ENCODE results near the gene MAD1L1.

Gene MAD1L1

DNA sequence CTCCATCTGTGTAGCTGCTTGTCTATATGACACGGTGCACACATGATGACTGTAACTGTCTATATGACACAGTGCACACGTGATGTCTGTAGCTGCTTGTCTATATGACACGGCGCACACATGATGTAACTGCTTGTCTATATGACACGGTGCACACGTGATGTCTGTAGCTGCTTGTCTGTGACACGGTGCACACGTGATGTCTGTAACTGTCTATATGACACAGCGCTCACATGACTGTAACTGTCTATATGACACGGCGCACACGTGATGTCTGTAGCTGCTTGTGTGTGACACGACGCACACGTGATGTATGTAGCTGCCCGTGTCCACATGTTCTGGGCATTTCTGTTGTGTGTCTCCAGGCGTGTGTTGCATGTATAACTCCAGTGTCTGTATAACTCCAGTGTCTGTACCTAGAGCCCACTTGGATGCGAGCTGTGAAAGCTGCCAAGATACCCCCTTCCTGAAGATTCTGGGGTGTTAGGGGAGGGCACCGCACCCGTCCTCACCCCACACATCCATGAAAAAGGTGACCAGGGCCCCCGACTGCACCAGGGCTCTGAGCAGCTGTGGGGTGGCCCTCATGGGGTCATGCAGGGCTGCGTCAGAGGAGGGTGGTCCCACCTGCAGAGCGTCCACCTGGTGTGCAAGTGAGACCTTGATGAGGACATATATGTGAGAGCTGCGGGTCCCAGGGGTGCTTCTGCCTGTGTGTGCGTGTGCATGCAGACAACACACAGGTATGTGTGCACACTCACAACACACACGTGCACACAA is 424.7 kb downstream of the MAD1L1 start:
- H3K27me3 ChIP-seq (ENCODE audit: insufficient read depth, low read length, poor library complexity) = no peaks in the 10 kb centered on the region
- H3K4me2 ChIP-seq (ENCODE audit: insufficient read depth, low read length) = no peak overlapping the region
- H3K9ac ChIP-seq (ENCODE audit: low read depth, low read length) = no peak overlapping the region
- H3K4me1 ChIP-seq (ENCODE audit: insufficient read depth, low read length) = no peaks in the 10 kb centered on the region
- no peaks in the 10 kb centered on the region for H4K20me1 ChIP-seq (ENCODE audit: insufficient read depth, low read length)
- ATAC-seq (ENCODE audit: insufficient read depth, low read depth) (no peak), DNase-seq (no peak)
- no peaks in the 10 kb centered on the region; the same call in 1 of the 2 replicates for H3K36me3 ChIP-seq (ENCODE audit: insufficient read depth, low read length)
- no peak overlapping the region for H3K27ac ChIP-seq (ENCODE audit: low read length)
- TF ChIP-seq, protein P1, sequence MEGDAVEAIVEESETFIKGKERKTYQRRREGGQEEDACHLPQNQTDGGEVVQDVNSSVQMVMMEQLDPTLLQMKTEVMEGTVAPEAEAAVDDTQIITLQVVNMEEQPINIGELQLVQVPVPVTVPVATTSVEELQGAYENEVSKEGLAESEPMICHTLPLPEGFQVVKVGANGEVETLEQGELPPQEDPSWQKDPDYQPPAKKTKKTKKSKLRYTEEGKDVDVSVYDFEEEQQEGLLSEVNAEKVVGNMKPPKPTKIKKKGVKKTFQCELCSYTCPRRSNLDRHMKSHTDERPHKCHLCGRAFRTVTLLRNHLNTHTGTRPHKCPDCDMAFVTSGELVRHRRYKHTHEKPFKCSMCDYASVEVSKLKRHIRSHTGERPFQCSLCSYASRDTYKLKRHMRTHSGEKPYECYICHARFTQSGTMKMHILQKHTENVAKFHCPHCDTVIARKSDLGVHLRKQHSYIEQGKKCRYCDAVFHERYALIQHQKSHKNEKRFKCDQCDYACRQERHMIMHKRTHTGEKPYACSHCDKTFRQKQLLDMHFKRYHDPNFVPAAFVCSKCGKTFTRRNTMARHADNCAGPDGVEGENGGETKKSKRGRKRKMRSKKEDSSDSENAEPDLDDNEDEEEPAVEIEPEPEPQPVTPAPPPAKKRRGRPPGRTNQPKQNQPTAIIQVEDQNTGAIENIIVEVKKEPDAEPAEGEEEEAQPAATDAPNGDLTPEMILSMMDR (IDR thresholded peaks at IDR 0.05; ENCODE audit: borderline replicate concordance, extremely low read depth, low read length, poor library complexity, severe bottlenecking) = no peak
- H2AFZ ChIP-seq (ENCODE audit: low read depth, low read length) = no peak overlapping the region
- H3K9me3 ChIP-seq (ENCODE audit: insufficient read depth, low read length, severe bottlenecking) = no peaks in the 10 kb centered on the region
- no peak overlapping the region for H3K4me3 ChIP-seq (ENCODE audit: low read depth in 1 of 2, low read length in 2 of 2)
- H3K79me2 ChIP-seq (ENCODE audit: insufficient read depth, low read length) = no peaks in the 10 kb centered on the region

DNA sequence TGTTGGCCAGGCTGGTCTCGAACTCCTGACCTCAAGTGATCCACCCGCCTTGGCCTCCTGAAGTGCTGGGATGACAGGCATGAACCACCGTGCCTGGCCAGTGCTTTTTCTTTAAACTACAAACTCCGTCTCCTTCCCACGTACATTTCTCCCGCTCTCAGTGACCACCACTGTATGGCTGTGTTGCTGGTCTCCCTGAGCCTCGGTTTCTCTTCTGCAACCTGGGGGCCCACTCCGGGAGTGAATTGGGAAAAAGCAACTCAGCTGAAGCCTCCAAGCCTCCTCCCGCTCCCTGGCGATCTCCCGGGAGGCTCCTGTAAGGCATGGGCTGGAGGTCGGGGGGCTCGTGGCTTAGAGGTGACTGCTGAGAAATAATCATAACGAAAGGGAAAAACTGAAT is 426.4 kb downstream of the MAD1L1 start:
- H2AFZ ChIP-seq (ENCODE audit: low read depth, low read length) = no peak overlapping the region
- H4K20me1 ChIP-seq (ENCODE audit: insufficient read depth, low read length) = no peaks in the 10 kb centered on the region
- no peak overlapping the region for H3K4me2 ChIP-seq (ENCODE audit: insufficient read depth, low read length)
- no peak overlapping the region for H3K27ac ChIP-seq (ENCODE audit: low read length)
- no peaks in the 10 kb centered on the region for H3K4me1 ChIP-seq (ENCODE audit: insufficient read depth, low read length)
- TF ChIP-seq EZH2 (IDR thresholded peaks at IDR 0.05; ENCODE audit: borderline replicate concordance, low read depth, low read length, severe bottlenecking) = no peak
- TF ChIP-seq, protein P1 (IDR thresholded peaks at IDR 0.05; ENCODE audit: borderline replicate concordance, extremely low read depth, low read length, poor library complexity, severe bottlenecking) = no peak
- H3K9ac ChIP-seq (ENCODE audit: low read depth, low read length) = no peak overlapping the region
- no peak overlapping the region for H3K4me3 ChIP-seq (ENCODE audit: low read depth in 1 of 2, low read length in 2 of 2)
- ATAC-seq (ENCODE audit: insufficient read depth, low read depth) (no peak), DNase-seq (no peak)
- no peaks in the 10 kb centered on the region for H3K79me2 ChIP-seq (ENCODE audit: insufficient read depth, low read length)
- no peaks in the 10 kb centered on the region for H3K9me3 ChIP-seq (ENCODE audit: insufficient read depth, low read length, severe bottlenecking)
- H3K36me3 ChIP-seq (ENCODE audit: insufficient read depth, low read length) = no peaks in the 10 kb centered on the region
- no peaks in the 10 kb centered on the region for H3K27me3 ChIP-seq (ENCODE audit: insufficient read depth, low read length, poor library complexity)

DNA sequence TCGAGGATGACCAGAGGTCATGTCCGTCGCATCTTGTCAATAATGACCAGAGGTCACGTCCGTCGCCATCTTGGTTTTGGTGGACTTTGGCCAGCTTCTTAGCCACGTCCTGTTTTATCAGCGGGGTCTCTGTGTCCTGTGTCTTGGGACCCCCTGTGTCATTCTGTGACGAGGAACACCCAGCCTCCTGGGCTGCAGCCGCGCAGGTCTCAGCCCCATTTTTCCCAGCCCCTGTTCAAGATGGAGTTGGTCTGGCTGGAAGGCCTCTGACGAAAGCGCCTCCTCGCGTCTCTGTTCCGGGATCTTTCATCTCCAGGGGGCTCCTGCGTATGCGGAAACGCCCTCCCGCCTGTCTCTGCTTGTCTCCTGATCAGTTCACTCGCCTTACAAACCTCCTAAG is 428.4 kb downstream of the MAD1L1 start:
- no peak overlapping the region for H3K4me3 ChIP-seq (ENCODE audit: low read depth in 1 of 2, low read length in 2 of 2)
- no peak overlapping the region for H3K4me2 ChIP-seq (ENCODE audit: insufficient read depth, low read length)
- H3K4me1 ChIP-seq (ENCODE audit: insufficient read depth, low read length) = peaks cover 3% of the 10 kb centered on the region; the same call in 1 of the 2 replicates
- H3K79me2 ChIP-seq (ENCODE audit: insufficient read depth, low read length) = no peaks in the 10 kb centered on the region
- no peak for ATAC-seq (ENCODE audit: insufficient read depth, low read depth)
- H3K9me3 ChIP-seq (ENCODE audit: insufficient read depth, low read length, severe bottlenecking) = no peaks in the 10 kb centered on the region
- H4K20me1 ChIP-seq (ENCODE audit: insufficient read depth, low read length) = no peaks in the 10 kb centered on the region
- no peak overlapping the region for H3K9ac ChIP-seq (ENCODE audit: low read depth, low read length)
- no peak overlapping the region for H2AFZ ChIP-seq (ENCODE audit: low read depth, low read length)
- H3K36me3 ChIP-seq (ENCODE audit: insufficient read depth, low read length) = no peaks in the 10 kb centered on the region
- DNase-seq = no peak
- H3K27ac ChIP-seq (ENCODE audit: low read length) = no peak overlapping the region
- TF ChIP-seq, protein P1 (IDR thresholded peaks at IDR 0.05; ENCODE audit: borderline replicate concordance, extremely low read depth, low read length, poor library complexity, severe bottlenecking) = no peak
- TF ChIP-seq EZH2 (IDR thresholded peaks at IDR 0.05; ENCODE audit: borderline replicate concordance, low read depth, low read length, severe bottlenecking) = no peak
- no peaks in the 10 kb centered on the region for H3K27me3 ChIP-seq (ENCODE audit: insufficient read depth, low read length, poor library complexity)

Data from DND-41 (cell line).